Activated CD4-positive, alpha-beta T cell treated with anti-CD3 and anti-CD28 coated beads for 4 hours (primary cell): ENCODE results near the gene ZFTA.
"Not testable (repeated sequence)": the region's sequence is repeated elsewhere in the genome, so short reads cannot be mapped to it uniquely, and the experiment has no call there.

Source experiments
- DNase-seq, 2 donors: peaks; one replicate each; pipeline ENCODE4 v3.0.0-alpha.2; 2020

ZFTA gene

DNA sequence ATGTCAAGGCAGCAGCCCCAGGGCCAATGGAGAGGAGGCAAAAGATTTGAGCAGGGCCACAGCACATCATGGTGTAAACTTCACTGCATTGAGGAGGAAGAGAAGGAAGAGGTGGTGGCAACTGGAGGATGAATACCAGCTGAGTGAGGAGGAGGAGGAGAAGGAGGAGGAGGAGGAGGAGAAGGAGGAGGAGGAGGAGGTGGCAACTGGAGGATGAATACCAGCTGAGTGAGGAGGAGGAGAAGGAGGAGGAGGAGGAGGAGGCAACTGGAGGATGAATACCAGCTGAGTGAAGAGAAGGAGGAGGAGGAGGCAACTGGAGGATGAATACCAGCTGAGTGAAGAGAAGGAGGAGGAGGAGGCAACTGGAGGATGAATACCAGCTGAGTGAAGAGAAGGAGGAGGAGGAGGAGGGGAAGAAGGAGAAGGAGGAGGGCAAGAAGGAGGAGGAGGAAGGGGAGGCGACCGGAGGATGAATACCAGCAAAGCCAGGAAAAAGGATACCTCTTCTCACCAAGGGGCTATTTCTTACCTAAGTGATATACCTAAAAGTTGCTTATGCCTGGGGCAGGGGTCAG lies 3.3 kb upstream of the ZFTA start:
- DNase-seq = not testable (repeated sequence)

DNA sequence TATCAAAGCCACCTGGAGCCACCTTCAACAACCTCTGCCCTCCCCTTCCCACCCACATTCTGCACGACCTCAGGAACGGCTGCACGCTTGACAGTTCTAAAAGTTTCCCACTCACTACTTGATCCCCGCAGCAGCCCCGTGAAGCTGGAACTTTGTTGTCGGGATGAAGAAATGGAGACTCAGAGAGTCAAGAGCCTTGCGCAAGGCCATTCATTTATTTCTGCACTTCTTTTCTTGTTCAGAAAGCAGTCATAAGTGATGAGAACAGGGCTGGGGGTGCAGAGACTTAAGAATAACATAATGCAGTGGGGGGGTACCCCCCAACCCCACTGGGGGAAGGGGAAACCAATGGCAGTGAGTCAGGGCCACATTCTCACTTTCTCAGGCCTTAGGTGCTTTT lies 2.2 kb upstream of the ZFTA start:
- DNase-seq = no peak

DNA sequence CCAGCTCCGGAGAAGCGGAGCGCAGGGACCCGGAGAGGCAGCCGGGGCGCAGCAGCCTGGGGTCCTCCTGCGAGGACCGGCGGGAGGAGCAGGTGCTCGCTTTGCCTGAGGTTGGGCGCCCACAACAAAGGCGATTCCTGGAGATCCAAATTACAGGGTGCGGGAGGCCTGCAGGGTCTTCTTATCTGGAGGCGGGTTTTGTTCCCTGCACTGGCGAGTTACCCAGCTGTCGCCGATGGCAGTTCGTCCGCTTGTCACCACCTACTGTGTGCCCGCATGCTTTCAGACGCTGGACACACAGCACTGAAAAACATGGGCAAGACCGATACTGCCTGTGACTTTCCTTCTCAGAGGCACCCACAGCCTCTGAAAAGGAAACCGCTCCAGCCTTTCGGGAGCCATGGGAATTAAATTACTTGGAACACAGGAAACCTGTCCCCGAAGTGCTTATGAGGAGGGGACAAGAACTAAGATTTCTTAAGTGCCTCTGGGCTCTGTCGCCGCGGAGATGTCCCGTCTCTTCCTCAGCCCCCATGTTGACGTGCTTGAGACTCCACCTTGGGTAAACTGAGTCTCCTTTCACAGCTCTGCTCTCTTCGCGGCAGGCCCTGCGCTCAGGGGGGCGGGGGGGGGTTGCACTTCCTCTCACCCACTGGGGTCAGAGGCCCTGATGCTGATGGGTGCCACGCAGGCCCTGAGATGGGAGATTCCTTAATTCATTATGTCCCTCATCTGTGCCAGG lies 1.3 kb upstream of the ZFTA start:
- DNase-seq = no peak

GRCh38 chr11:63769042-63769713 lies 603 bp upstream of the ZFTA start:
- DNase-seq = peak; percentile 23 to 41

DNA sequence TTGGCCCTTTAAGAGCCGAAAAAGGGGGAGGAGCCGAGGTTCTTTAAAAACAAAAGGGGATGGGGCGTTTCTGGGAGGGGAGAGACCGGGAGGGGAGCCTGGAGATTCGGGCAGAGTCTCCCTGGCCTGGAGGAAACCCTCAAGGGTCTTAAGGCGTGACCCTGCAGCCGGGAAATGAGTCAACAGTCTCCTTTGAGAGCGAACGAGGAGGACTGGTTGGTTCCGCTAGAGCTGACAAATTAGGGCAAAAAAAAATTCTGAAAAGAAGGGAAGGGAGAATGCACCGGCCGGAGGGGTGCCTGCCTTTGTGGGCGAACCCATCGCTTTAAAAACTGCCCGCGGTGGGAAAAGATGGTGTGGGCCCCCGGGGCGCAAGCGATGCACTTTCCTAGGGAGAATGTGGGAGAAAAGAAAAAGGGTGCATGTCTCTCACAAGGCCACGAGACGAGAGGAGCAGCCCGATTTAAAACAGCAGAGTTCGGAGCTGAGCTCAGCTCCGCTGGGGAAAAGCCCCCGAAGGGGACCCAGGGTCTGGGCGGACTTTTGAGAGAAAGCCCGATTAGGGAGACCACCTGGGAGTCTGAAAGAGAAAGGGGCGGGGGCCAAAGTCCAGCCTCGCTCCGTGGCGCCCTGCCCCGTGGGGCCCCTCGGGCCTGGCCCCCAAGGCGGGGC lies 874 bp downstream of the ZFTA start:
- peak; percentile 25 to 37 for DNase-seq

GRCh38 chr11:63767267-63767564 lies 1.4 kb downstream of the ZFTA start:
- DNase-seq = no peak

GRCh38 chr11:63766531-63767235 lies 1.9 kb downstream of the ZFTA start:
- DNase-seq = no peak

GRCh38 chr11:63765688-63766241 lies 2.8 kb downstream of the ZFTA start:
- DNase-seq = no peak

GRCh38 chr11:63764679-63765647 lies 3.6 kb downstream of the ZFTA start:
- DNase-seq = no peak

DNA sequence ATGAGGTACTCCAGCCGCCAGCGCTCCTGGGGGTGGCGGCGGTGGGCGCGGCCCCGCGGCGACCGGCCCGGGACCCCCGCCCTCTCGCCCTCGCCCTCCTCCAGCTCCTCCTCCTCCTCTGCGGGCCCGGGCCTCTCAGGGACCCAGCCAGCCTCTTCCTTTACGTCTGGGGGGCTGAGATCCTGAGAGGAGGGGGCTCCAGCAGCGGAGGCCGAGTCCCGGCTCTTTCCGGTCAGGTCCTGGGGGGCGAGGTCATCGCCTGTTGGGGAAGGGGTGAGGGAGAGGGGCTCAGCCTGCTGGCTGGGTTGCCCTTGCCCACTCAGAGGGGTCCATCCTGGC lies 4.3 kb downstream of the ZFTA start:
- no peak for DNase-seq

DNA sequence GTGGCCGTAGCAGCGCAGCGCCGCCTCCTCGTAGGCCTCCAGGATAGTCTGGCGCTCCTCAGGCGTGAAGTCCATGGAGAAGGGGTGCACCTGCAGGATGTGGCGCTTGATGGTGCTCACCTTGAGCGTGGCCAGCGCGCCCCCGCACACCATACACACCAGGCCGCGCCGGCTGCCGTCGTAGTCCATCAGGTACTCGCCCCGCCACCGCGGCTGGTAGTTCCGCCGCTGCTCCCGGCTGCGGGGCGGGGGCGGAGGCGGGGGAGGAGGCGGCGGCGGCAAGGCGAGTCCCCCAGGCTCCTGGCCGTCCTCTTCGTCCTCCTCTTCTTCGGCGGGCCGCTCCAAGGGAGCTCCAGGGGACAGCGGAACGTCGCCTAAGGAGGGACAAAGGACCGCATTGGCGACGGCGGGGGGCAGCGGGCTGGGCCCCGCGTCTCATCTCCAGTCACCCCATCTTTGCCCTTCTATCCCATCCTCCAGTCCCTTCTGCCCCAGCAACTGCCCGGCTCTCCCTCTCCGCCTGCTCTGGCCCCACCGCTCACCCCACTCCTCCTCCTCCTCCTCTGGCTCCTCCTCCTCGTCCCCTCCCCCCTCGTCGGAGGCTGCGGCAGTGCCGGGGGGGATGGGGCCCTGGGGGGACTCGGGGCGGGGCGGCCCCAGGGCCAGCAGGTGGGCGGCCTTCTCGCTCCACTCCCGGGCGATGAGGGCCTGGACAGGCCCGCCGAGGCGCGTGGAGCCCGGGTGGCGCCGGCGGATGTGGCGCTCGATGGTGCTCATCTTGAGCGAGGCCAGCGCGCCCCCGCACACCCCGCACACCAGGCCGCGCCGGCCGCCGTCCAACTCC lies 4.9 kb downstream of the ZFTA start:
- DNase-seq = no peak

DNA sequence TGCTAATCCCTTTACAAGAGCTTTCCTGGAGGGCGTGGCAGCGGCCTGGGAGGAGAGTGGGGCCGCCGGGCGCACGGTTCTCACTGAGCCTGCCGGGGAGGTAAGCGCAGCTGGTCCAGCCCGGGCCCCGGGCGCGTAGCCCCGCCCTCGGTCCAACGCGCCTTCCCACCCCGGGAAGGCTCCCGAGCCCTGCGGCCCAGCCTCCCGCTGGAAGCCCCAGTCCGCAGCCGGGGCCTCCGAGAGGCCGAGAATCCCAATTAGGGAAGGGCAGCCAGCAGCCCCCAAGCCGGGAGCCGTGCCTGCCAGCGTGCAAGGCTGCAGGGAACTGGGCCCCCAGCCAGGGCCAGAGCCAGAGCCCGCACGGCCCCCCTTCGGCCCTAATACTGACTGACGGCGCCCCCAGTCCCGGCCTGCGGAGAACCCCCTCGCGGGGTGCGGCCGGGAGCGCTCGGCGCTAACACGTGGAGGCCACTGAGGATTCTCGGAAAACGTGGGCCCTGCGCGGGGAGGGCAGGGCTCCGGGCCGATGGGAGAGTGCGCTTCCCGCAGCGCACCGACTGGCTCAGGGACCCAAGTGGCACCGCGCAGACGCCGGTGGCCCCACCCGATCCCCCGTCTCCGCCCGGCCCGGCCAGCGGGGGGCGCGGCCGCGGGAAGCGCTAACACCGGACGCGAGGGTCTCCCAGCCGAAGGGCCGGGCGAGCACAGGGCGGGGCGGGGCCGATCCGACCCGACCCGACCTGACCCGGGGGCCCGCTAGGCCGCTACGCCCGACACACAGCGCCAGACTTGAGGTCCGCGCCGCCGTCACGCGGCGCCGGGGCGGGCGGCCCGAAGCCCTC lies 5.7 kb downstream of the ZFTA start:
- DNase-seq = no peak

DNA sequence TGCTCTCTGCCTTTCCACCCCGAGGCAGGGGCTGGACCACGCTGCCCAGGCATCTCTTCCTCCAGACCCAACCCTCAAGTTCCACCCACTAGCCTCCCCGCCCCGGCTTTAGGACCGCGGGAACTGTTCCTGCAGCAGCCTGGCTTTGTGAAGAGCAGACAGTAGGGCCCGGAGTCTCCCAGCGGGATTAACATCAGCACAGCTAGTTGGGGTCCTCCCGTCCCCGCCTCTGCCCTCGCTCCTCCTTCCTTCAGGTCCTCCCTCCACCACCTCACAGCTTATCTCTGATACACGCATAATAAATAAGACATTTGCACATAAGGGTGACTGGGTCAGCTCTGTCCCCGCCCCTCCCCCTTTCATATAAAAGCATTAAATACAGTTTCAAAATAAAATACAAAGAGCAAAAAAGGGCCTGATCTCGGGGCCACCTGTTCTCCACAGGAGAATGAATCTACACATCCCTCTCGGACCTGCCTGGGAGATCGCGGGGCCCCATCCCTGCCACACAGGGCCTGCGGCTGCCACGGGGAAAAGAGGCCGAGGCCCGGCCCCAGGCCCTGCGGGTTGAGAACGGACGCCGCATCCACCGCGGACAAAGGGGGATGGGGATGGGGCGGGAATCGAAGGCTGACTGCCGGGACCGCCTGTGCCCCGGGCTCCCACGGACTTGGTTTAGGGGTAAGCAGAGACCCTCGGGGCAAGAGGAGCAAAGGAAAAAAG lies 6.5 kb downstream of the ZFTA start:
- no peak for DNase-seq

GRCh38 chr11:63761188-63761587 lies 7.4 kb downstream of the ZFTA start:
- no peak for DNase-seq

- DNase-seq = no peak
Measured at GRCh38 chr11:63760487-63761079, 8.0 kb downstream of the ZFTA start.

GRCh38 chr11:63756919-63757761 lies 11.4 kb downstream of the ZFTA start:
- DNase-seq = no peak

DNA sequence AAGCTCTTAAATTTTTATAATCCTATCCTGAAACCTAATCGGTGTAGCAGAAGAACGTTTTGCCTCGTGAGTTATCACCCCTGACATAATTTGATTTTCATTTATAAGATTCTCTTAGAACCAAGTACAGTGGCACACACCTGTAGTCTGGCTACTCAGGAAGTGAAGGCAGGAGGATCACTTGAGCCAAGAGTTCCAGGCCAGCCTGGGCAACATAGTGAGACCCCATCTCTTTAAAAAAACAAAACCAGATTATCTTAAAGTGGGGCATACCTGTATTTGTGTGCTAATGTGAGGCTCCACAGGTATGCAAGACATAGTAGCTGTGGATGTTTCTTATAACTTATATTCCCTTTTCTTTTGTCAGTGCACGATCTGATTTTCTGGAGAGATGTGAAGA lies 19.0 kb downstream of the ZFTA start:
- no peak for DNase-seq

DNA sequence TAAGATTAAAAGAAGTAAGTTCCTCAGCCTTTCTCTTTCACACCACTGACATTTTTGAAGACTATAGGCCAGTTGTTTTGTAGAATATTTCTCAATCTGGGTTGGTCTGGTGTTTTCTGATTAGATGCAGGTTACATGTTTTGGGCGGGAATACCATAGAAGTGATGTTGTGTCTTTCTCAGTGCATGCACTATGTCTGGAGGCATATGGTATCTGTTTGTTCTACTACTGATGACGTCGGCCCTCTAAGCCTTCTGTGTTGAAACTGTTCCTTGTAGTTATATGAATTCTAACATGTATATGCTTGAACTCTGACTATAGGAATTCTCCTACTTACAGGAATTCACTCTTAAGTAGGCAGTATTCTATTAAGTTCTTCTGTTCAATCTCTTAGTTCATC lies 21.6 kb downstream of the ZFTA start:
- DNase-seq = no peak
